Cardiac muscle cell (in vitro differentiated cells and primary cell): Measurements from ENCODE around the gene MRAS. TPM values are rescaled to one million over a fixed set of nuclear protein-coding genes. Genes with fewer than 3 reads are reported as not detected.

Experiments
- DNase-seq, 2 donors: peaks; one replicate each; pipeline versions ENCODE4 v3.0.0 to v3.0.0-alpha.2; 2010 to 2017; ENCODE audit warnings: low read depth in 1 of 2, low spot score in 1 of 2
- H3K27ac ChIP-seq: fragments of 200-600 bp; sonication (generic); 2 replicates; pipeline ENCODE4 v1.5.1; 2016
- H3K27me3 ChIP-seq: fragments of 200-600 bp; sonication (generic); 2 replicates; pipeline ENCODE4 v1.6.0; 2016; ENCODE audit warnings: control low read depth
- H3K36me3 ChIP-seq: fragments of 200-600 bp; sonication (generic); 2 replicates; pipeline ENCODE4 v1.5.1; 2016; ENCODE audit warnings: control low read depth
- H3K4me1 ChIP-seq: fragments of 200-600 bp; sonication (generic); 2 replicates; pipeline ENCODE4 v1.8.1; 2017; ENCODE audit warnings: low read depth, mild to moderate bottlenecking, mixed run types
- H3K4me3 ChIP-seq: fragments of 200-600 bp; sonication (generic); 2 replicates; pipeline ENCODE4 v1.5.1; 2016; ENCODE audit warnings: mild to moderate bottlenecking
- H3K9me3 ChIP-seq: fragments of 200-600 bp; sonication (generic); 2 replicates; pipeline ENCODE4 v1.5.1; 2017; ENCODE audit warnings: low read depth, mild to moderate bottlenecking, control low read depth
- CTCF ChIP-seq: IDR thresholded peaks from 2 replicates; pipeline ENCODE4 v1.5.1; 2012; ENCODE audit warnings: low read depth, mild to moderate bottlenecking, low read length
- polyA plus RNA-seq: library from polyadenylated mRNA; unstranded; fragments of >200 nt; fragmentation: Nextera tagmentation; extraction: Ambion mirVana; gene quantifications from 2 replicates; pipeline ENCODE4 v1.2.1, GENCODE V29; 2016
- total RNA-seq: library from RNA; depleted of rRNA; stranded (reverse); fragments of >200 nt; gene quantifications from 2 replicates; pipeline ENCODE4 v1.2.3, GENCODE V29; 2016

MRAS gene
- total and polyA plus RNA-seq, 2 experiments from 2014 or later: 66.5 to 92.6 TPM

GRCh38 chr3:138394156-138394555, 45.8 kb downstream of the MRAS start:
- Histone ChIP-seq H3K36me3 (peaks cover 4% of the 10 kb centered on the region), H3K9me3 (no peaks in the 10 kb centered on the region), H3K4me3 (no peak overlapping the region), H3K27ac (no peak overlapping the region), H3K4me1 (peaks cover 18% of the 10 kb centered on the region), H3K27me3 (no peaks in the 10 kb centered on the region)
- DNase-seq: no peak
- TF ChIP-seq CTCF: no peak

DNA sequence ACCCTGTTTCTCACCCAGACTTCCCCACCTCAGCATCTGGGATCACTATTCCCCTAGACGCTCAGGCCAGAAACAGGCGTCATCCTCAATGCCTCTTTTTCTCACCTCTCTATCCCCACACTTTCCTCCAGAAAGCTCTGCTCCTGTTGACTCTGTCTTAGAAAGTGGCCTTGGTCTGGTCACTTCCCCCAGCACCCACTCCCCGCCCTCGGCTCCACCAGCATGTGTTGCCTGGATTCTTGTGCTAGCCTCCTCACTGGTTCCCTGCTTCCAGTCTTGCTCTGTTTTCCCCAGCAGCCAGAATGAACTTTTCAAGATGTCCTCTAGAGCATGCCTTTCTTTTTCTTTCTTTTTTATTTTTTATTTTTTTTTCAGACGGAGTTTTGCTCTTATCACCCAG, 46.3 kb downstream of the MRAS start:
- H3K9me3 ChIP-seq: no peaks in the 10 kb centered on the region
- no peak overlapping the region for H3K27ac ChIP-seq
- peaks cover 8% of the 10 kb centered on the region for H3K36me3 ChIP-seq
- H3K27me3 ChIP-seq: no peaks in the 10 kb centered on the region
- H3K4me3 ChIP-seq: no peak overlapping the region
- H3K4me1 ChIP-seq: peaks cover 22% of the 10 kb centered on the region
- DNase-seq: no peak
- TF ChIP-seq CTCF: no peak

DNA sequence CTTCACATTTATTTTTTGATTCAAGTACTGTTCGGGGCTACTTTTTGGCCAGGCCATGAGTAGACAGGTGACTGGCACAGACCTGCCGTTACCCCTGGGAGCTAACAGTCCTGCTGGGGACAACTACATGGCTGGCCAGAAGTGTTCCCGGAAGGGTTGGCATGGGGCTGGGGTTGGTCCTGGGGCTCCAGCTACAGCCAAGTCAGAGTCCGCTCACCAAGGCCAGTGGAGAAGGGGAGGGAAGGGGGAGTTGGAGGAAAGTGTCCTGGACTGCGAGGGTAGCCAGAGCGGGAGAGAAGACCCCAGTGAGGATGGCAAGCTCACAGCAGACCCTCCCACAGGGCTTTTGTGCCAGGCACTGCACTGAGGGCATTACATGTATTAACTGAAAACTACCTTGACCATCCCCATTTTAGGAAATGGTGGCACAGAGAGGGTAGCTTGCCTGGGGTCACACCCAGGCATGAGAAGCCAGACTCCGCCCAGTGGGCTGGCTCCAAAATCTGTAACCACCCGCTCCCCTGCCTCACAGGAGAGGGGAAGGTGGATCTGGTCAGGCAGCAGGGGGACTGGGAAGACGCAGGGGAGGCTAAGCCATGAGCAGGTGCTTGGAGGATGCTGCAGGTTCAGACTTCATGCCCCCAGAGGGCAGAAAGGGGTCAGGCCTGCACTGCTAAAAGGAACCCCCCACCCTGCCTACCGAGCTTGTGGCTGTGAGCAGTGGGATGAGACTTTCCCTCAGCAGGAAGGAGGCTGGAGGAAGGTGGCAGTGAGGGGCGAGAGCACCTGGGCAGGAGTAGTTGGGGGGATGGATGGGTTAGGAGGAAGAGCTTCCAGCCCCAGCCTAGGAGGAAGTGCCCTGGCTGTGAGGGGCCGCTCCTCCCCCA, 47.7 kb downstream of the MRAS start:
- no peaks in the 10 kb centered on the region for H3K9me3 ChIP-seq
- H3K4me3 ChIP-seq: no peak overlapping the region
- peaks cover 13% of the 10 kb centered on the region for H3K36me3 ChIP-seq
- H3K4me1 ChIP-seq: peaks cover 27% of the 10 kb centered on the region
- TF ChIP-seq CTCF: no peak
- DNase-seq: no peak
- no peaks in the 10 kb centered on the region for H3K27me3 ChIP-seq
- peak overlapping the region; percentile 34 for H3K27ac ChIP-seq

- Histone ChIP-seq H3K27me3 (no peaks in the 10 kb centered on the region), H3K36me3 (peaks cover 17% of the 10 kb centered on the region), H3K4me1 (peaks cover 27% of the 10 kb centered on the region), H3K4me3 (no peak overlapping the region), H3K27ac (peak overlapping the region; percentile 34), H3K9me3 (no peaks in the 10 kb centered on the region)
- no peak for DNase-seq
- no peak for TF ChIP-seq CTCF
These were observed 48.5 kb downstream of the MRAS start for GRCh38 chr3:138396752-138397410.

DNA sequence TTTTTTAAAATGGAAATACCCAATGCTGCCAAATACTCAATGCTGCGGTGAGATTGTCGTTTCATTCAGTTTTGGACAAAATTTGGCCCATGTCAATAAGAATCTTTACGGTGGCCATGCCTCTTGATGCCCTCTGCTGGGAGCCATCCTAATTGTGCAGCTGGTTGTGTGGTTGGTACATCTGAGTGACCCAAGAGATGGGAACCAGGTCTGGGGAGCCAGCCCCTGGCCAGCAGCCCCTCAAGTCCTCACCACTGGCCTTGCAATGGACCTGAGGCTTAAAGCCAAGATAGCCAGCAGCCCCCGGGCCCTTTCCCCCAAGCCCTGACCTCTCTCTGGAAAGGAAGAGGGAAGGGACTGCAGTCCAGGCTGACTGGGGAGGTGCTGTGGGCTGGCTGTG, 49.6 kb downstream of the MRAS start:
- DNase-seq: no peak
- Histone ChIP-seq H3K27ac (peak overlapping the region; percentile 78), H3K27me3 (no peaks in the 10 kb centered on the region), H3K4me3 (no peak overlapping the region), H3K36me3 (peaks cover 22% of the 10 kb centered on the region), H3K4me1 (peaks cover 22% of the 10 kb centered on the region), H3K9me3 (no peaks in the 10 kb centered on the region)
- TF ChIP-seq CTCF: no peak
